A549 (cell line): ENCODE results near the gene EPS8L2. TPM values are rescaled to one million over a fixed set of nuclear protein-coding genes. Genes with fewer than 3 reads are reported as not detected.
"Not testable (repeated sequence)": the region's sequence is repeated elsewhere in the genome, so short reads cannot be mapped to it uniquely, and the experiment has no call there.

Experiments
- ATAC-seq, 2 experiments: fragments of 200-7000 bp in 1 of 2; fragments of >200 bp in 1 of 2; cut with Nextera tagmentation in 1 of 2; cut with Tn5 transposase in 1 of 2; 3 replicates each; pipeline versions ENCODE4 v1.8.0 to v1.9.1; 2018 to 2020; ENCODE audit warnings: mild to moderate bottlenecking in 1 of 2, moderate library complexity in 1 of 2
- CTCF ChIA-PET: fragments of 300-600 bp; sonication (Branson Sonifier 250); formaldehyde crosslinking; extraction: SDS; loops from one replicate; lab custom pipeline; 2021; ENCODE audit warnings: antibody characterized with exemption, inconsistent platforms; lab: Yijun Ruan, JAX
- POLR2A ChIA-PET: fragments of 350-600 bp; formaldehyde crosslinking; extraction: SDS; loops from one replicate; lab custom pipeline; 2021; ENCODE audit warnings: antibody characterized with exemption, inconsistent platforms; lab: Yijun Ruan, JAX
- DNase-seq, 2 experiments: peaks; one replicate each; pipeline versions ENCODE4 v3.0.0 to v3.0.0-alpha.2; 2011 to 2016; ENCODE audit warnings: low read depth in 1 of 2, low spot score in 1 of 2
- FAIRE-seq: peaks from 2 replicates; lab custom pipeline; 2011; peaks lifted over from hg19 to GRCh38; lab: Jason Lieb, UNC
- H3K27ac ChIP-seq, 2 experiments: fragments of >200 bp; sonication (Bioruptor Twin); formaldehyde crosslinking; 3 replicates each; pipeline ENCODE4 v1.5.1; 2016 to 2017
- H3K4me1 ChIP-seq: fragments of >200 bp; sonication (Bioruptor Twin); formaldehyde crosslinking; 3 replicates; pipeline ENCODE4 v1.6.1; 2016
- H3K4me2 ChIP-seq: fragments of >200 bp; sonication (Bioruptor Twin); formaldehyde crosslinking; 3 replicates; pipeline ENCODE4 v1.6.1; 2016
- H3K4me3 ChIP-seq: fragments of >200 bp; sonication (Bioruptor Twin); formaldehyde crosslinking; 3 replicates; pipeline ENCODE4 v1.5.1; 2016
- H3K9me3 ChIP-seq: fragments of >200 bp; sonication (Bioruptor Twin); formaldehyde crosslinking; 3 replicates; pipeline ENCODE4 v1.6.1; 2016
- CEBPB ChIP-seq, 2 experiments: fragments of >200 bp in 1 of 2; sonication (Bioruptor Twin) in 1 of 2; formaldehyde crosslinking in 1 of 2; IDR thresholded peaks; 2 replicates each; pipeline ENCODE4 v1.6.1; 2012 to 2016
- CHD2 ChIP-seq: fragments of 150-350 bp; IDR thresholded peaks from 2 replicates; pipeline ENCODE4 v1.6.1; 2014; ENCODE audit warnings: low read length; ENCODE audit not compliant: partially characterized antibody
- E2F6 ChIP-seq: IDR thresholded peaks from 2 replicates; pipeline ENCODE4 v1.6.1; 2012; ENCODE audit warnings: low read depth, borderline replicate concordance
- EHF ChIP-seq: fragments of 250-450 bp; sonication (Bioruptor Pico); IDR thresholded peaks from 2 replicates; pipeline ENCODE4 v1.5.0; 2020; ENCODE audit warnings: mild to moderate bottlenecking
- FOSB ChIP-seq: fragments of 250-450 bp; sonication (Bioruptor Pico); IDR thresholded peaks from 2 replicates; pipeline ENCODE4 v1.5.0; 2020; ENCODE audit warnings: mild to moderate bottlenecking, moderate library complexity
- GATA3 ChIP-seq: IDR thresholded peaks from 2 replicates; pipeline ENCODE4 v1.6.1; 2012; ENCODE audit warnings: borderline replicate concordance
- HOXB5 ChIP-seq: fragments of 250-450 bp; sonication (Bioruptor Pico); IDR thresholded peaks from 2 replicates; pipeline ENCODE4 v1.5.0; 2020; ENCODE audit warnings: mild to moderate bottlenecking, moderate library complexity
- KDM5A ChIP-seq: fragments of 200-600 bp; sonication (generic); IDR thresholded peaks from 2 replicates; pipeline ENCODE4 v1.6.1; 2016; ENCODE audit warnings: antibody characterized with exemption, mild to moderate bottlenecking
- MAFK ChIP-seq: fragments of 450-650 bp; IDR thresholded peaks from 2 replicates; pipeline ENCODE4 v1.6.1; 2014; ENCODE audit not compliant: partially characterized antibody
- MAX ChIP-seq: IDR thresholded peaks from 2 replicates; pipeline ENCODE4 v1.6.1; 2012
- NFE2L2 ChIP-seq: fragments of 150-350 bp; conservative IDR thresholded peaks from 2 replicates; pipeline ENCODE4 v1.6.1; 2014; ENCODE audit warnings: low read length
- NPAS2 ChIP-seq: fragments of 250-450 bp; sonication (Bioruptor Pico); IDR thresholded peaks from 2 replicates; pipeline ENCODE4 v1.8.0; 2022; ENCODE audit warnings: mild to moderate bottlenecking, moderate library complexity, borderline replicate concordance
- RNF2 ChIP-seq: fragments of 200-600 bp; sonication (generic); IDR thresholded peaks from 2 replicates; pipeline ENCODE4 v1.6.1; 2016; ENCODE audit warnings: low read depth, mild to moderate bottlenecking, antibody characterized with exemption, moderate library complexity, borderline replicate concordance
- SREBF2 ChIP-seq: fragments of 450-650 bp; IDR thresholded peaks from 2 replicates; pipeline ENCODE4 v1.6.1; 2014; ENCODE audit warnings: mild to moderate bottlenecking, moderate library complexity
- ZC3H11A ChIP-seq: fragments of 450-650 bp; IDR thresholded peaks from 2 replicates; pipeline ENCODE4 v1.6.1; 2014; ENCODE audit warnings: antibody characterized with exemption, mild to moderate bottlenecking
- ZNF302 ChIP-seq: fragments of 250-450 bp; sonication (Bioruptor Pico); IDR thresholded peaks from 2 replicates; pipeline ENCODE4 v1.9.0; 2021; ENCODE audit warnings: inconsistent platforms, mild to moderate bottlenecking, moderate library complexity
- ZSCAN20 ChIP-seq: fragments of 250-450 bp; sonication (Bioruptor Pico); IDR thresholded peaks from 2 replicates; pipeline ENCODE4 v1.8.0; 2022; ENCODE audit warnings: mild to moderate bottlenecking, moderate library complexity
- WGBS: methylation state at CpG from one replicate; pipeline ENCODE4 v1.1.6; 2017; ENCODE audit errors: missing lambda C conversion rate; 5-methylcytosine and 5-hydroxymethylcytosine counted together
- polyA plus RNA-seq, 4 experiments: library from polyadenylated mRNA; depleted of rRNA in 3 of 4; stranded (reverse); fragments of >200 nt; fragmentation: RNase III in 1 of 4; extraction: RNeasy Plus Mini Kit Qiagen cat#74134 plus additional on column Dnase treatment in 1 of 4; gene quantifications; 2 replicates in 3 of 4; 3 replicates in 1 of 4; pipeline ENCODE4 v1.2.3, GENCODE V29; 2011 to 2017
- TF ChIP-seq, protein P1 (sequence below): IDR thresholded peaks from 2 replicates; pipeline ENCODE4 v1.6.1; 2012
- TF ChIP-seq, protein P2 (sequence below): fragments of >200 bp; sonication (Bioruptor Twin); formaldehyde crosslinking; IDR thresholded peaks from 2 replicates; pipeline ENCODE4 v1.6.1; 2016
- TF ChIP-seq, protein P3 (sequence below): fragments of 200-600 bp; sonication (generic); IDR thresholded peaks from 2 replicates; pipeline ENCODE4 v1.6.1; 2016; ENCODE audit warnings: antibody characterized with exemption, mild to moderate bottlenecking, moderate library complexity

EPS8L2 gene
- polyA plus RNA-seq, 2 of the 4 experiments (the other 2 are of a cell fraction): 60.7 to 154 TPM

GRCh38 chr11:728901-729491 is 23.0 kb downstream of the EPS8L2 start:
- H3K4me2 ChIP-seq: peak overlapping the region; percentile 63; the same call in 2 of the 3 replicates
- no peak for TF ChIP-seq NPAS2 (CRISPR knock-in tag)
- TF ChIP-seq FOSB (CRISPR knock-in tag): no peak
- no peak for TF ChIP-seq GATA3
- no peak for TF ChIP-seq SREBF2
- TF ChIP-seq E2F6: no peak
- TF ChIP-seq ZNF302 (CRISPR knock-in tag): no peak
- no peak for TF ChIP-seq MAX
- no peak for TF ChIP-seq NFE2L2
- no peak for TF ChIP-seq EHF (CRISPR knock-in tag)
- TF ChIP-seq, protein P1, sequence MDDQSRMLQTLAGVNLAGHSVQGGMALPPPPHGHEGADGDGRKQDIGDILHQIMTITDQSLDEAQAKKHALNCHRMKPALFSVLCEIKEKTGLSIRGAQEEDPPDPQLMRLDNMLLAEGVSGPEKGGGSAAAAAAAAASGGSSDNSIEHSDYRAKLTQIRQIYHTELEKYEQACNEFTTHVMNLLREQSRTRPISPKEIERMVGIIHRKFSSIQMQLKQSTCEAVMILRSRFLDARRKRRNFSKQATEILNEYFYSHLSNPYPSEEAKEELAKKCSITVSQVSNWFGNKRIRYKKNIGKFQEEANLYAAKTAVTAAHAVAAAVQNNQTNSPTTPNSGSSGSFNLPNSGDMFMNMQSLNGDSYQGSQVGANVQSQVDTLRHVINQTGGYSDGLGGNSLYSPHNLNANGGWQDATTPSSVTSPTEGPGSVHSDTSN: no peak
- TF ChIP-seq, protein P2, sequence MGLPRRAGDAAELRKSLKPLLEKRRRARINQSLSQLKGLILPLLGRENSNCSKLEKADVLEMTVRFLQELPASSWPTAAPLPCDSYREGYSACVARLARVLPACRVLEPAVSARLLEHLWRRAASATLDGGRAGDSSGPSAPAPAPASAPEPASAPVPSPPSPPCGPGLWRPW: no peak
- TF ChIP-seq, all 56 proteins: peak for 0
- WGBS: 96% methylated on average over 6 of the region's 15 CpGs
- H3K27ac ChIP-seq: peak overlapping the region; percentile 79 to 93
- FAIRE-seq (no peak), DNase-seq (no peak), ATAC-seq (no peak)
- H3K9me3 ChIP-seq: no peaks in the 10 kb centered on the region
- ChIA-PET CTCF (interaction anchor here (0.8 to 20.1 kb wide), 16 partner anchors 7 to 173 kb away, joined by 3 to 599 read pairs (median 8); partner anchors contain the start of genes DEAF1, EPS8L2, TALDO1 and TMEM80), POLR2A (interaction anchor here (0.6 kb wide), 1 partner anchor 26 kb away, joined by 3 read pairs; no protein-coding TSS in a partner anchor)
- no peak overlapping the region for H3K4me3 ChIP-seq
- peaks cover 47% of the 10 kb centered on the region for H3K4me1 ChIP-seq

- POLR2A ChIA-PET: no interaction called here
- TF ChIP-seq, protein P1: 0 out of 2 replicates have a peak, but pooled peaks have one; percentile 23
- TF ChIP-seq NPAS2 (CRISPR knock-in tag) (no peak), CEBPB (IDR thresholded peaks at IDR 0.05) (peak in 1 of 2 experiments; percentile 48; a peak in 2 of 4 replicates)
- TF ChIP-seq, all 56 proteins: peak for 2
- CTCF ChIA-PET: interaction anchor here (1.0 to 20.1 kb wide), 5 partner anchors 10 to 175 kb away, joined by 3 to 599 read pairs (median 11); partner anchors contain the start of genes DEAF1, EPS8L2, TALDO1 and TMEM80
- no peaks in the 10 kb centered on the region for H3K9me3 ChIP-seq
- WGBS: 61% methylated on average over 17 of the region's 17 CpGs
- H3K4me3 ChIP-seq: no peak overlapping the region
- DNase-seq (no peak), FAIRE-seq (no peak), ATAC-seq (no peak)
- peaks cover 47% of the 10 kb centered on the region for H3K4me1 ChIP-seq
- peak overlapping the region; percentile 12; the same call in 1 of the 3 replicates for H3K4me2 ChIP-seq
- peak overlapping the region in 1 of 2 experiments; percentile 93; a peak in 3 of 6 replicates for H3K27ac ChIP-seq
Measured at GRCh38 chr11:729492-730074, 23.6 kb downstream of the EPS8L2 start.

- FAIRE-seq (no peak), DNase-seq (no peak), ATAC-seq (0 out of 6 replicates have a peak, but pooled peaks of 1 of the 2 experiments have one; percentile 25)
- peaks cover 19% of the 10 kb centered on the region for H3K4me1 ChIP-seq
- no peak overlapping the region for H3K4me3 ChIP-seq
- ChIA-PET POLR2A (interaction anchor here (0.6 kb wide), 1 partner anchor 14 kb away, joined by 3 read pairs; the partner anchor contains the start of gene TALDO1), CTCF (interaction anchor here (3.0 to 20.1 kb wide), 3 partner anchors 10 to 32 kb away, joined by 16 to 599 read pairs (median 119); partner anchors contain the start of genes DEAF1, EPS8L2, TALDO1 and TMEM80)
- H3K27ac ChIP-seq: no peak overlapping the region
- no peak for TF ChIP-seq GATA3
- TF ChIP-seq MAFK: no peak
- TF ChIP-seq CHD2: no peak
- TF ChIP-seq RNF2: no peak
- no peak for TF ChIP-seq ZSCAN20 (CRISPR knock-in tag)
- TF ChIP-seq, protein P3, sequence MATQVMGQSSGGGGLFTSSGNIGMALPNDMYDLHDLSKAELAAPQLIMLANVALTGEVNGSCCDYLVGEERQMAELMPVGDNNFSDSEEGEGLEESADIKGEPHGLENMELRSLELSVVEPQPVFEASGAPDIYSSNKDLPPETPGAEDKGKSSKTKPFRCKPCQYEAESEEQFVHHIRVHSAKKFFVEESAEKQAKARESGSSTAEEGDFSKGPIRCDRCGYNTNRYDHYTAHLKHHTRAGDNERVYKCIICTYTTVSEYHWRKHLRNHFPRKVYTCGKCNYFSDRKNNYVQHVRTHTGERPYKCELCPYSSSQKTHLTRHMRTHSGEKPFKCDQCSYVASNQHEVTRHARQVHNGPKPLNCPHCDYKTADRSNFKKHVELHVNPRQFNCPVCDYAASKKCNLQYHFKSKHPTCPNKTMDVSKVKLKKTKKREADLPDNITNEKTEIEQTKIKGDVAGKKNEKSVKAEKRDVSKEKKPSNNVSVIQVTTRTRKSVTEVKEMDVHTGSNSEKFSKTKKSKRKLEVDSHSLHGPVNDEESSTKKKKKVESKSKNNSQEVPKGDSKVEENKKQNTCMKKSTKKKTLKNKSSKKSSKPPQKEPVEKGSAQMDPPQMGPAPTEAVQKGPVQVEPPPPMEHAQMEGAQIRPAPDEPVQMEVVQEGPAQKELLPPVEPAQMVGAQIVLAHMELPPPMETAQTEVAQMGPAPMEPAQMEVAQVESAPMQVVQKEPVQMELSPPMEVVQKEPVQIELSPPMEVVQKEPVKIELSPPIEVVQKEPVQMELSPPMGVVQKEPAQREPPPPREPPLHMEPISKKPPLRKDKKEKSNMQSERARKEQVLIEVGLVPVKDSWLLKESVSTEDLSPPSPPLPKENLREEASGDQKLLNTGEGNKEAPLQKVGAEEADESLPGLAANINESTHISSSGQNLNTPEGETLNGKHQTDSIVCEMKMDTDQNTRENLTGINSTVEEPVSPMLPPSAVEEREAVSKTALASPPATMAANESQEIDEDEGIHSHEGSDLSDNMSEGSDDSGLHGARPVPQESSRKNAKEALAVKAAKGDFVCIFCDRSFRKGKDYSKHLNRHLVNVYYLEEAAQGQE: no peak
- no peak for TF ChIP-seq KDM5A
- TF ChIP-seq SREBF2: no peak
- no peak for TF ChIP-seq ZC3H11A
- TF ChIP-seq ZNF302 (CRISPR knock-in tag): no peak
- TF ChIP-seq HOXB5 (CRISPR knock-in tag): no peak
- TF ChIP-seq CEBPB (IDR thresholded peaks at IDR 0.05): no peak
- WGBS: 79% methylated on average over 20 of the region's 20 CpGs
- H3K9me3 ChIP-seq: no peaks in the 10 kb centered on the region
- H3K4me2 ChIP-seq: no peak overlapping the region
Measured at GRCh38 chr11:733072-733471, 27.0 kb downstream of the EPS8L2 start.

- 80% methylated on average over 19 of the region's 26 CpGs for WGBS
- POLR2A ChIA-PET, DNase-seq, FAIRE-seq, H3K4me2 ChIP-seq, H3K9me3 ChIP-seq, H3K4me1 ChIP-seq, ATAC-seq, H3K4me3 ChIP-seq, H3K27ac ChIP-seq: not testable (repeated sequence)
- CTCF ChIA-PET: interaction anchor here (3.0 to 20.1 kb wide), 3 partner anchors 11 to 33 kb away, joined by 16 to 599 read pairs (median 119); partner anchors contain the start of genes DEAF1, EPS8L2, TALDO1 and TMEM80
Measured at GRCh38 chr11:734541-734940, 28.5 kb downstream of the EPS8L2 start.
